ENCODE data around the gene SERPINI1.
A peak's percentile ranks its signal among the peaks of the same experiment; 100 is the strongest.

Gene SERPINI1

DNA sequence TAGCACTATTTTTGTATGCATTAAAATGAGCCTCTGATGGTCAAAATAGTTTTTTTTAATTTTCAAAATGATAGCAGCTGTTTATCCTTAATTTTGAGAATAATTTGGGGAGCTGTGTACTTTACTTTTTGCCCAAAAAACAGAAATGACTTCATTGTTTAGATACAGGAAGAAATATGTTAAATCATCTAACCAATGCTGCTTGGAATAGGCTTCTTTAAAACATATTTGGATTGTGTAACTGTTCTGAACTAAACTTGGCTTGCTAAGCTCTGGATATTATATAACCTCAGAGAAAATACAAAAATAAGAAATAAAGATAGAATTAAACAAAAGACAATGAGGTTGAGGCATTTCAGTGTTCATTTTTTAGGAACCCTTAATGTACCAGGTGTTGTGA is 119.3 kb downstream of the SERPINI1 start:
- no peak for DNase-seq

GRCh38 chr3:167855306-167855705 is 119.8 kb downstream of the SERPINI1 start:
- DNase-seq, result no peak

DNA sequence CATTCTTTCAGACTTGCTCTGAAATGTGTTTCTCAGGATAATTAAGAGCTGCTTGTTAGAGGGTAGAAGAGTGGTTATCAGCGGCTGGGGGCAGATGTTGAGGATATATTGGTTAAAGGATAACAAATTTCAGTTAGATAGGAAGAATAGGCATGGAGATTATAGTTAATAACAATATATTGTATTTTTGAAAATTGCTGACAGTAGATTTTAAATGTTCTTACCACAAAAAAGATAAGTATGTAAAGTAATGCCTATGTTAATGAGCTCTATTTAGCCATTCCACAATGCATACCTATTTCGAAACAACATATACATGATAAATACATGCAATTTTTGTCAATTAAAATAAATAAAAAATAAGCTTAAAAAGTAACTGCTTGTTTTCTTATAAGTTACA is 123.3 kb downstream of the SERPINI1 start:
- DNase-seq, result no peak

DNA sequence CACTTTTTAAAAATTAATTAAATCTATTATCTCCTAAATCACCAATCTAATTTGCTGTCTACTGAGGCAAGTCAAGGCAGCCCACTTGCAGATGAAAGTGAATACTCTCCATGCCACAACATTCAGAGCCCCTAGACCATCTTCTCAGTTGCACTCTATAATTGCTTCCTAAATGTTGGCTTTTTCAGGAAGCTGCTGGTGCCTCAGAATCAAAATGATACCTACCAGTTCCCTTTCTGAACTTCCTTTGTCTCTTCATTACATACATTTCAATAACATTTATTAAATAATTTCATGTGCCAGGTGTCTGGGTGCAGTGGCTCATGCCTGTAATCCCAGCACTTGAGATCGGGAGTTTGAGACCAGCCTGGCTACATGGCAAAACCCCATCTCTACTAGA is 124.1 kb downstream of the SERPINI1 start:
- no peak for DNase-seq

- DNase-seq, result no peak
Measured at GRCh38 chr3:167861649-167862048, 126.1 kb downstream of the SERPINI1 start.

DNA sequence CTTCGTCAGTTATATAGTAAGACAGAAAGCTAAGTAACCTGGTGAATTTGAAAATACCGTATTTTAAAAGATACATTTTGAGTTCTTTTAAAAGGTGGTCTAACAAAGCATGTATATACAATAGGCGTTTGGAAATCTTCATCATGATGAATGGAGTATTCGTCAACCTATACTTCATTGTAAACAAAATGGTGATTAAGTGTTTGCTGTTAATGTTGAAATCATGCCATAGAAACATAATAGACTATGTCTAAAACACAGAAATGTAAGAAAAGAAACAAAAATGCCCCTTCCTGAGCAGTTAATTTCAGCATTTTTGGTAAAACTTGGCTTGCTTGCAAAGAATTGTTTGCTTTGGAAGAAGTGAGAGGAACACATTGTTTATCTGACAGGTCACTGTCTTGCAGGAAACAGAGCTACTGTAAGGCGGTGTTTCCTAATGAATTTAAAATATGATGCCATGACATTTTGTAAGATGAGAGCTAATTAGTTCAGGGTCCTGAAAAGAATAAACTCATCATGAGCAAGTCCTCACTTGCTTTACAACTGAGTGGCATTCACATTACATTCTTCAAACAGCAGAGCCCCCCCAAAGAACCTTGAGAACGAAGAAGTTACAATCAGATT is 126.7 kb downstream of the SERPINI1 start:
- DNase-seq, result no peak

DNA sequence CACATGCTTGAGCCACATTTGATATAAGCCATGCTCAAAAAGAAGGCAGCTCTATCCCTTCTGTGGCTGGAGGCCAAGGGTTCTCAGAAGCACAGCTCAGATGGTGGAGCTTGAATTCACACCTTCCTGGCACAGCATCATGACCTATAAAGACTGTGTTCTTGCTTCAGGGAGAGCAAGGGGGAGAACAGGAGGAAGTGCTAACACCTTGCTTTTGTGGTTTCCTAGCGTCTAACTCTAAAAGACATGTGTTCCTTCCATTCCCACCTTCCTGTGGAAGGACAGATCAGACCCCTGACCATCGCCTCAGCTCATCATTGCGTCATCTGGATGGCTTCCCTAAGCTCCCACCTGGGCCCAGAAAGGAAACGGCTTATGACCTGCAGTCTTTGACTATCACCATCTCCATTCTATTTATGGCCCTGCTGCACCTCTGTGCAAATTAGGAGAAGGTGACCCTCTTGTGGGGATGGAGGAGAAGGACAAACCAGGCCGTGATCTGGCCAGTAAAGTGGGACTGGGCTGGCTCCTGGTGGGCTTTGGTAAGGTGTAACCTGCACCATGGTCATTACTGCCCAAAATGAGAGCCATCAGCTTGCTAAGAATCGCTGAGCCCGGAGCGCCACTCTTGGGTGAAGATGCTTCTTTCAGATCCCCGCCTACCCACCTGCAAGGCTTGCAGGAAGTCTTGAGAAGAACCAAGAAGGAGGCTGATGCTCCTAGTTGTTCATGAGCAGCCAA is 128.5 kb downstream of the SERPINI1 start:
- no peak for DNase-seq

- no peak for DNase-seq
Measured at GRCh38 chr3:167864552-167864874, 129.0 kb downstream of the SERPINI1 start.

- DNase-seq, result no peak
Measured at GRCh38 chr3:167866331-167866730, 130.8 kb downstream of the SERPINI1 start.

- DNase-seq, result no peak
Measured at GRCh38 chr3:167867981-167868380, 132.5 kb downstream of the SERPINI1 start.

DNA sequence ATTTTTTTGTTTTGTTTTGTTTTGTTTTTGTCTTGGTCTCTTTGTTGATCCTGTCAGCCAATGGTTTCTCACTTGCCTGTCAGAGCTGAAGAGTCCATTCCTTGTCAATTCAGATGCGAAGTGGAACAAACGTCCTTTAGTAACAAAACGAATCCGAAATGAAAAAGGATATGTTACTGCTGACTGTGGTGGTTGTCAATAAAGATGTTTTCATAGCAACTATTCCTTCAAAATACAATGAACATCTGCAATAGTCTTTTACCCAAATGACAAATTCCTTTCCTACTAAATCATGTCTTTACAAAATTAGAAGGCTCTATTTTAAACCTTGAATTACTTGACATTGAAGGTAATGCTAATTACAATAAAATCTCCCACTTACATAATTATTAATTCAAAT is 134.7 kb downstream of the SERPINI1 start:
- DNase-seq, result no peak

- DNase-seq, result no peak
Measured at GRCh38 chr3:167870759-167871158, 135.2 kb downstream of the SERPINI1 start.

DNA sequence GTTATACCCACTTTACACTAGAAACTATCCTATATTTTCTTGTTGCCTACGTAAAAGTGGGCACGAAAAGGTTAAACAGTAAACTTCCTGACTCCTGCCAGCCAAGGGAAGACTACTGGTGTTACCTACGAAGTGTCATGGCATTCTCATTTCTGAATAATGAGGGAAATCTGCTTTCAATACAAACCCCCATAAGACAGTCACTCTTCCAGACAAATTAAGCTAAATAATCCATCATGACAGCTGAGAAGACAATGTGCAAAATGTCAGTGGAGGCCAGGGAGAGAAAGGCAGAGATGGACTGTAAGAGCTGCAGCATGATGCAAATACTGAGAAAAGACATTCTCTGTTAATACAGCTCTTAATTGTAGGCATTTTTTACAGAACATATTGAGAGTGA is 136.5 kb downstream of the SERPINI1 start:
- no peak for DNase-seq

GRCh38 chr3:167872941-167873340 is 137.4 kb downstream of the SERPINI1 start:
- peak; percentile 6 for DNase-seq

GRCh38 chr3:167874671-167875372 is 139.3 kb downstream of the SERPINI1 start:
- DNase-seq, result no peak

All from NCI-H2171 treated with DMSO at 0.1 percent for 48 hours (cell line).